IMR-90 (cell line): ENCODE measurements around the gene NKAIN2. TPM values are rescaled to one million over a fixed set of nuclear protein-coding genes. Genes with fewer than 3 reads are reported as not detected.

Experiments used
- ATAC-seq: fragments of 200-7000 bp; cut with Tn5 transposase; 2 replicates; pipeline ENCODE4 v1.9.1; 2020; ENCODE audit warnings: low read depth, mild to moderate bottlenecking, moderate library complexity
- BruUV-seq: library from RNA; stranded (reverse); fragments of 400-500 nt; replicated peaks from 2 replicates; lab custom pipeline; 2021; lab: Mats Ljungman, UMichigan
- CTCF ChIA-PET: fragments of 300-600 bp; formaldehyde crosslinking; extraction: SDS; loops from one replicate; lab custom pipeline; 2021; ENCODE audit warnings: antibody characterized with exemption; lab: Yijun Ruan, JAX
- POLR2A ChIA-PET: fragments of 300-600 bp; sonication (Branson Sonifier 250); formaldehyde crosslinking; loops from one replicate; lab custom pipeline; 2022; ENCODE audit warnings: antibody characterized with exemption; ENCODE audit not compliant: unreplicated experiment; lab: Charles Lee
- DNase-seq: peaks from one replicate; pipeline ENCODE4 v3.0.0; 2013
- H2AFZ ChIP-seq: replicated peaks from 2 replicates; pipeline ENCODE3; 2013; ENCODE audit warnings: low read length, mild to moderate bottlenecking; ENCODE audit not compliant: poor library complexity
- H2AK5ac ChIP-seq: 2 replicates; pipeline ENCODE4 v1.6.1; 2013; ENCODE audit warnings: low read depth, low read length, inconsistent platforms
- H2AK9ac ChIP-seq: replicated peaks from 2 replicates; pipeline ENCODE3; 2013; ENCODE audit warnings: mild to moderate bottlenecking, low read depth, low read length, moderate library complexity; ENCODE audit not compliant: poor library complexity
- H2BK120ac ChIP-seq: 2 replicates; pipeline ENCODE4 v1.6.1; 2013; ENCODE audit warnings: low read depth, low read length, inconsistent platforms
- H2BK15ac ChIP-seq: 3 replicates; pipeline ENCODE4 v1.6.1; 2013; ENCODE audit warnings: low read depth, low read length, inconsistent platforms
- H2BK20ac ChIP-seq: 2 replicates; pipeline ENCODE4 v1.6.1; 2013; ENCODE audit warnings: low read depth, mild to moderate bottlenecking, inconsistent platforms, low read length, moderate library complexity
- H2BK5ac ChIP-seq: 2 replicates; pipeline ENCODE4 v1.6.1; 2013; ENCODE audit warnings: mild to moderate bottlenecking, low read depth, low read length, inconsistent platforms; ENCODE audit not compliant: poor library complexity, severe bottlenecking
- H3K14ac ChIP-seq: replicated peaks from 2 replicates; pipeline ENCODE4 v1.6.1; 2013; ENCODE audit warnings: low read depth, low read length, inconsistent platforms
- H3K18ac ChIP-seq: 2 replicates; pipeline ENCODE4 v1.6.1; 2013; ENCODE audit warnings: low read depth, low read length, control low read depth
- H3K23ac ChIP-seq: 2 replicates; pipeline ENCODE4 v1.6.1; 2013; ENCODE audit warnings: low read depth, low read length, inconsistent platforms
- H3K27ac ChIP-seq: 2 replicates; pipeline ENCODE4 v1.5.1; 2013; ENCODE audit warnings: mild to moderate bottlenecking, control low read depth, low read length; ENCODE audit not compliant: insufficient read depth
- H3K27me3 ChIP-seq: 2 replicates; pipeline ENCODE4 v1.6.1; 2013; ENCODE audit warnings: low read length; ENCODE audit not compliant: control insufficient read depth, insufficient read depth
- H3K36me3 ChIP-seq: 2 replicates; pipeline ENCODE4 v1.6.1; 2013; ENCODE audit warnings: low read length, mixed read lengths; ENCODE audit not compliant: control insufficient read depth, insufficient read depth
- H3K4ac ChIP-seq: 2 replicates; pipeline ENCODE4 v1.6.1; 2013; ENCODE audit warnings: low read depth, low read length, inconsistent platforms
- H3K4me1 ChIP-seq: 2 replicates; pipeline ENCODE4 v1.6.1; 2013; ENCODE audit warnings: low read length, mixed read lengths; ENCODE audit not compliant: control insufficient read depth, insufficient read depth
- H3K4me2 ChIP-seq: 2 replicates; pipeline ENCODE4 v1.6.1; 2013; ENCODE audit warnings: low read depth, mild to moderate bottlenecking, control low read depth, low read length, moderate library complexity
- H3K4me3 ChIP-seq: 2 replicates; pipeline ENCODE4 v1.5.1; 2013; ENCODE audit warnings: low read depth, mild to moderate bottlenecking, control low read depth, low read length, moderate library complexity; ENCODE audit not compliant: insufficient read depth
- H3K56ac ChIP-seq: 2 replicates; pipeline ENCODE4 v1.6.1; 2013; ENCODE audit warnings: low read length, inconsistent platforms; ENCODE audit not compliant: insufficient read depth; ENCODE audit errors: extremely low read depth
- H3K79me1 ChIP-seq, 2 experiments: 2 replicates each; pipeline ENCODE4 v1.6.1; 2013; ENCODE audit warnings: low read length in 2 of 2, inconsistent platforms in 1 of 2, low read depth in 1 of 2
- H3K9ac ChIP-seq: 2 replicates; pipeline ENCODE4 v1.6.1; 2013; ENCODE audit warnings: low read depth, low read length, control low read depth
- H3K9me1 ChIP-seq: 2 replicates; pipeline ENCODE4 v1.6.1; 2013; ENCODE audit warnings: low read length, inconsistent platforms; ENCODE audit not compliant: insufficient read depth
- H3K9me3 ChIP-seq: 2 replicates; pipeline ENCODE4 v1.6.1; 2013; ENCODE audit warnings: low read length; ENCODE audit not compliant: control insufficient read depth, insufficient read depth
- H4K20me1 ChIP-seq: 2 replicates; pipeline ENCODE4 v1.6.1; 2013; ENCODE audit warnings: low read length, inconsistent platforms; ENCODE audit not compliant: insufficient read depth
- H4K5ac ChIP-seq: 2 replicates; pipeline ENCODE4 v1.6.1; 2013; ENCODE audit warnings: mild to moderate bottlenecking, low read depth, low read length, control low read depth
- H4K8ac ChIP-seq, 2 experiments: 2 replicates each; pipeline ENCODE4 v1.6.1; 2013; ENCODE audit warnings: low read depth in 2 of 2, low read length in 2 of 2, control low read depth in 1 of 2, inconsistent platforms in 1 of 2
- H4K91ac ChIP-seq: 2 replicates; pipeline ENCODE4 v1.6.1; 2013; ENCODE audit warnings: low read depth, low read length, inconsistent platforms; ENCODE audit not compliant: insufficient read depth
- CEBPB ChIP-seq: IDR thresholded peaks from 2 replicates; pipeline ENCODE4 v1.6.1; 2012; ENCODE audit warnings: low read depth, low read length, improper control_type of control experiment
- CHD1 ChIP-seq: IDR thresholded peaks from 2 replicates; pipeline ENCODE4 v1.6.1; 2012; ENCODE audit warnings: low read depth, low read length, improper control_type of control experiment
- CTCF ChIP-seq: conservative IDR thresholded peaks from 2 replicates; pipeline ENCODE4 v1.5.1; 2012; ENCODE audit warnings: mild to moderate bottlenecking, low read depth, low read length, improper control_type of control experiment
- ELK1 ChIP-seq: fragments of 150-350 bp; IDR thresholded peaks from 2 replicates; pipeline ENCODE4 v1.6.1; 2016; ENCODE audit warnings: low read depth, mild to moderate bottlenecking, low read length, moderate library complexity, borderline replicate concordance
- MAFK ChIP-seq: IDR thresholded peaks from 2 replicates; pipeline ENCODE4 v1.6.1; 2012; ENCODE audit warnings: low read depth, low read length, improper control_type of control experiment
- MAZ ChIP-seq: IDR thresholded peaks from 2 replicates; pipeline ENCODE4 v1.6.1; 2012; ENCODE audit warnings: low read depth, mild to moderate bottlenecking, low read length, improper control_type of control experiment, moderate library complexity, borderline replicate concordance
- NFE2L2 ChIP-seq: fragments of 150-350 bp; IDR thresholded peaks from 2 replicates; pipeline ENCODE4 v1.6.1; 2016; ENCODE audit warnings: low read depth, mild to moderate bottlenecking, low read length
- POLR2A ChIP-seq: IDR thresholded peaks from 2 replicates; pipeline ENCODE4 v1.6.1; 2012; ENCODE audit warnings: mild to moderate bottlenecking, low read depth, low read length
- RAD21 ChIP-seq: IDR thresholded peaks from 2 replicates; pipeline ENCODE4 v1.6.1; 2012; ENCODE audit warnings: low read length, improper control_type of control experiment
- RCOR1 ChIP-seq: IDR thresholded peaks from 2 replicates; pipeline ENCODE4 v1.6.1; 2012; ENCODE audit warnings: mild to moderate bottlenecking, low read length, improper control_type of control experiment; ENCODE audit not compliant: insufficient replicate concordance
- RFX5 ChIP-seq: IDR thresholded peaks from 2 replicates; pipeline ENCODE4 v1.8.0; 2012; ENCODE audit warnings: low read depth, mild to moderate bottlenecking, low read length, moderate library complexity
- SMC3 ChIP-seq: fragments of 150-350 bp; IDR thresholded peaks from 2 replicates; pipeline ENCODE4 v1.6.1; 2016; ENCODE audit warnings: low read depth, mild to moderate bottlenecking, antibody characterized with exemption, low read length, moderate library complexity
- USF2 ChIP-seq: fragments of 150-350 bp; IDR thresholded peaks from 2 replicates; pipeline ENCODE4 v1.6.1; 2017; ENCODE audit warnings: mild to moderate bottlenecking, antibody characterized with exemption, low read length, low read depth
- WGBS, 2 experiments: methylation state at CpG; one replicate each; pipeline versions ENCODE4 v1.1.5 to v1.1.7; 2013; ENCODE audit warnings: missing lambda C conversion rate in 2 of 2; ENCODE audit not compliant: insufficient read length in 1 of 2; ENCODE audit errors: extremely low coverage in 2 of 2; 5-methylcytosine and 5-hydroxymethylcytosine counted together
- dilution Hi-C: fragments of 300-500 bp; cut with HindIII; formaldehyde crosslinking; loops from one replicate; pipeline ENCODE4 v1.14.3; 2018; ENCODE audit warnings: low sequenced_read_pairs; ENCODE audit not compliant: unreplicated experiment
- in situ Hi-C: fragments of 300-500 bp; cut with MboI; formaldehyde crosslinking; loops from 3 replicates; pipeline ENCODE4 v1.14.3; 2019; ENCODE audit warnings: low sequenced_read_pairs, inconsistent platforms, mixed read lengths
- intact Hi-C: fragments of 100-400 bp; cut with micrococcal nuclease; formaldehyde crosslinking; loops from 2 replicates; pipeline ENCODE4 v1.10.0; 2022
- polyA plus RNA-seq, 3 experiments: library from polyadenylated mRNA; depleted of rRNA; stranded (reverse); fragments of >200 nt; gene quantifications; 2 replicates each; pipeline ENCODE4 v1.2.3, GENCODE V29; 2012; ENCODE audit warnings: low replicate concordance in 1 of 3
- total RNA-seq: library from RNA; depleted of rRNA; stranded (reverse); fragments of >200 nt; gene quantifications from 2 replicates; pipeline ENCODE4 v1.2.3, GENCODE V29; 2012

NKAIN2 gene
- total and polyA plus RNA-seq, 2 of the 4 experiments (the other 2 are of a cell fraction): not detected

GRCh38 chr6:123909989-123910388 lies 106.3 kb downstream of the NKAIN2 start:
- no peak overlapping the region for H2AK5ac ChIP-seq
- no peak overlapping the region for H2BK5ac ChIP-seq
- POLR2A ChIA-PET: no interaction called here
- no peaks in the 10 kb centered on the region for H3K79me1 ChIP-seq
- H3K36me3 ChIP-seq: no peaks in the 10 kb centered on the region
- H4K91ac ChIP-seq: no peak overlapping the region
- no peaks in the 10 kb centered on the region for H3K27me3 ChIP-seq
- H4K5ac ChIP-seq: no peak overlapping the region
- no peak overlapping the region for H3K14ac ChIP-seq
- no peak overlapping the region for H3K4ac ChIP-seq
- H3K9me1 ChIP-seq: no peaks in the 10 kb centered on the region
- no peak overlapping the region for H3K27ac ChIP-seq
- CTCF ChIA-PET: interaction anchor here (0.7 kb wide), 1 partner anchor 17 kb away, joined by 4 read pairs; no protein-coding TSS in a partner anchor
- no peak overlapping the region for H4K8ac ChIP-seq
- no peaks in the 10 kb centered on the region for H4K20me1 ChIP-seq
- H2AFZ ChIP-seq: no peak overlapping the region
- intact Hi-C loops: no loop called here
- H3K4me3 ChIP-seq: no peak overlapping the region
- DNase-seq (no peak), ATAC-seq (no peak)
- no peak overlapping the region for H2AK9ac ChIP-seq
- H3K23ac ChIP-seq: no peak overlapping the region
- H3K9me3 ChIP-seq: no peaks in the 10 kb centered on the region
- H2BK20ac ChIP-seq: no peak overlapping the region
- no peak overlapping the region for H2BK15ac ChIP-seq
- no peak overlapping the region for H2BK120ac ChIP-seq
- dilution Hi-C loops: no loop called here
- H3K9ac ChIP-seq: no peak overlapping the region
- no peak overlapping the region for H3K4me2 ChIP-seq
- no CpG with 5 or more reads among the region's 2 CpGs for WGBS, 2 experiments
- no TSS peak for BruUV-seq
- no peak overlapping the region for H3K18ac ChIP-seq
- no peaks in the 10 kb centered on the region for H3K4me1 ChIP-seq
- TF ChIP-seq CTCF (no peak), POLR2A (no peak), CEBPB (no peak), CHD1 (no peak), RCOR1 (no peak), USF2 (no peak), ELK1 (no peak), NFE2L2 (no peak), SMC3 (no peak), RAD21 (no peak), RFX5 (no peak), MAZ (no peak), MAFK (no peak)
- in situ Hi-C loops: no loop called here
- no peak overlapping the region for H3K56ac ChIP-seq
